Measurements from ENCODE around the gene MVB12B.

The MVB12B gene

DNA sequence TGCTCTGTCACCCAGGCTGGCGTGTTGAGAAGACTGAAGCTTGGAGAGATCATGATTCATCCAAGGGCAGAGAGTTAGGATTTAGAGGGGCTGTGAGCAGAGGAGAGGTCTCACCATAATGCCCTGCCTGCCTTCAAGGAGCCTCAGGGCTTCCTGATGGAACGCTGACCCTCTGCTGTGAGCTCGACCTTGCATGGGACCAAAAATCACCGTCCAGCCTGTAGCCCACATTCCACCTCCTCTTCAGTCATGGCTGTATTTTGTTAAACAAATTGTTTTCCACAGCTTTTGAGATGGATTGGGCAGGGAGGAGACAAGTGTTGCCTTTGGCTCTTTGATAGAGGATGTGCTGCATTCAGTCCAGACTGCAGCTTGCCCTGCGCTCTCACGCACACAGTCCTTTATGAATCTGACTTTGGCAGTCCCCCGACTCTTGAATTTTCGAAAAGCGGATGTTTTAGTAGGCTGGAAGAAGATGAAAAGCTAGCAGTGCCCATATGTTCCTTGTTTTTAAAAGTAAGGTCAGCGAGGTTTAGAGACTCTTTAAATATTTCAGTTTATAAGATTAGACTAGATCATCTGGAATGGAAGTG is 79.5 kb downstream of the MVB12B start:
- no peaks in the 10 kb centered on the region for H3K27me3 ChIP-seq (ENCODE audit: control insufficient read depth, insufficient read depth, low read length, poor library complexity, severe bottlenecking)
- H3K27ac ChIP-seq (ENCODE audit: insufficient read depth, low read depth, low read length, poor library complexity, severe bottlenecking) = no peak overlapping the region
- no peaks in the 10 kb centered on the region for H3K9me3 ChIP-seq (ENCODE audit: control insufficient read depth, low read length)
- H3K4me3 ChIP-seq (ENCODE audit: insufficient read depth, low read depth, low read length) = no peak overlapping the region
- H3K36me3 ChIP-seq (ENCODE audit: control insufficient read depth, insufficient read depth, low read length) = no peaks in the 10 kb centered on the region
- WGBS, 2 experiments = 89 to 91% methylated on average over 10 of the region's 10 CpGs
- H3K4me1 ChIP-seq (ENCODE audit: control insufficient read depth, insufficient read depth, low read length) = no peaks in the 10 kb centered on the region

DNA sequence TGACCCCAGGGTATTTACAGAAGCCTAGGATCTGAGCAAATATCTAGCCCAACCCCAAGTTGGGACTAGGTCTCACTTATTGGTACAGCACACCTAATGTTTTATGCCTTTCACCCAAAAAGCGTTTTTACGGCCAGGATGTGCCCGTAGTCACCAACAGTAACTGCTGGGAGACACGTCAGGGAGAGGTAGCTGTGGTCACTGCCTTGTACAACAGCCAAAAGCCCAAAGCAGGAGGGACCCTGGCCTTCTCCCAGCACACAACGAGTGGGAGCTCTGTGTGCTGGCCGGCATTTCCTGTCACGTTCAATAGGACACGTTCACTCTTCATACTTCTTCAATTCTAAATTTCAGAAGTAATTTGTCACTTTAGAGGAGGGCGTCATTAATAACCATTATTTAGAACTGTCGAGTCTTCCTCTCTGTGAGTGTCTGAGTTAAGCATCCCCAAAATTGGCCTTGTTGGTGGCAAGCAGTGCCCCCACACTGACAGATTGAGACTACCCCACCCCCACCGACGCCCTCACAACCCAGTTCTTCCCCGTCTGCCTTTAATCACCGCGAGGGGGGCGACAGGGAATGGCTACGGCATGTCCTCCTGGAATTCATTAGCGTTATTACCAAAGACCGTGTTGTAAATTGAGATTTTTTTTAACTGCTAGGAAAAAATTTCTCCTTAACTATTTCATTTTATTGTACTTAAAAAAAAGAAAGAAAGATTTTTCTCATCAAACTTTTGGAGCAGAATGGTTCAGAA is 80.7 kb downstream of the MVB12B start:
- no peaks in the 10 kb centered on the region for H3K36me3 ChIP-seq (ENCODE audit: control insufficient read depth, insufficient read depth, low read length)
- no peaks in the 10 kb centered on the region for H3K27me3 ChIP-seq (ENCODE audit: control insufficient read depth, insufficient read depth, low read length, poor library complexity, severe bottlenecking)
- H3K4me3 ChIP-seq (ENCODE audit: insufficient read depth, low read depth, low read length) = no peak overlapping the region
- H3K9me3 ChIP-seq (ENCODE audit: control insufficient read depth, low read length) = no peaks in the 10 kb centered on the region
- no peak overlapping the region for H3K27ac ChIP-seq (ENCODE audit: insufficient read depth, low read depth, low read length, poor library complexity, severe bottlenecking)
- H3K4me1 ChIP-seq (ENCODE audit: control insufficient read depth, insufficient read depth, low read length) = no peaks in the 10 kb centered on the region
- WGBS, 2 experiments = 80 to 83% methylated on average over 15 to 19 of the region's 19 CpGs

DNA sequence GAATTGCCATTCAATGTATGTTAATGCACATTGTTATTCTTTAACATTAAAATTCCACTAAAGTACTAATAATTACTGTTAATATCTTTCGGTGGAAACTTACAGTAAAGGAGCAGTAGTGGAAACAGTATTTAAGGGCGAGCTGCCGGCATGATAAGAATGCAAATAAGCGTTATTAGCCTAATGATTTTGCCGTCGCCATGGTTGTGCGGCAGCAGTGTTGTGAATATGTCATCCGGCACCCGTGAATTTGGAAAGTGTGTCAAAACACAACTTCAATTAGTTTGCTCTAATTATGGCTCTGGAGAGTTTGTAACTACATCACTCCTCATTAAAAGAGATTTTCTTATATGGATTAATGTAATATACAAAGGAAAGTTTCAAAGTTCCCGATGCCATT is 81.4 kb downstream of the MVB12B start:
- no peak overlapping the region for H3K27ac ChIP-seq (ENCODE audit: insufficient read depth, low read depth, low read length, poor library complexity, severe bottlenecking)
- 93% methylated on average over 10 of the region's 10 CpGs for WGBS, 2 experiments
- H3K27me3 ChIP-seq (ENCODE audit: control insufficient read depth, insufficient read depth, low read length, poor library complexity, severe bottlenecking) = no peaks in the 10 kb centered on the region

GRCh38 chr9:126410229-126410628 is 83.6 kb downstream of the MVB12B start:
- H3K36me3 ChIP-seq (ENCODE audit: control insufficient read depth, insufficient read depth, low read length) = no peaks in the 10 kb centered on the region
- H3K27me3 ChIP-seq (ENCODE audit: control insufficient read depth, insufficient read depth, low read length, poor library complexity, severe bottlenecking) = no peaks in the 10 kb centered on the region
- no peak overlapping the region for H3K4me3 ChIP-seq (ENCODE audit: insufficient read depth, low read depth, low read length)
- WGBS, 2 experiments = 90 to 94% methylated on average over 4 of the region's 4 CpGs
- H3K4me1 ChIP-seq (ENCODE audit: control insufficient read depth, insufficient read depth, low read length) = no peaks in the 10 kb centered on the region
- no peaks in the 10 kb centered on the region for H3K9me3 ChIP-seq (ENCODE audit: control insufficient read depth, low read length)
- H3K27ac ChIP-seq (ENCODE audit: insufficient read depth, low read depth, low read length, poor library complexity, severe bottlenecking) = no peak overlapping the region

More for the DNA sequence above, 81.4 kb downstream of the MVB12B start:
- Histone ChIP-seq H3K9me3 (ENCODE audit: control insufficient read depth, low read length) (no peaks in the 10 kb centered on the region), H3K4me3 (ENCODE audit: insufficient read depth, low read depth, low read length) (no peak overlapping the region), H3K36me3 (ENCODE audit: control insufficient read depth, insufficient read depth, low read length) (no peaks in the 10 kb centered on the region), H3K4me1 (ENCODE audit: control insufficient read depth, insufficient read depth, low read length) (no peaks in the 10 kb centered on the region)

DNA sequence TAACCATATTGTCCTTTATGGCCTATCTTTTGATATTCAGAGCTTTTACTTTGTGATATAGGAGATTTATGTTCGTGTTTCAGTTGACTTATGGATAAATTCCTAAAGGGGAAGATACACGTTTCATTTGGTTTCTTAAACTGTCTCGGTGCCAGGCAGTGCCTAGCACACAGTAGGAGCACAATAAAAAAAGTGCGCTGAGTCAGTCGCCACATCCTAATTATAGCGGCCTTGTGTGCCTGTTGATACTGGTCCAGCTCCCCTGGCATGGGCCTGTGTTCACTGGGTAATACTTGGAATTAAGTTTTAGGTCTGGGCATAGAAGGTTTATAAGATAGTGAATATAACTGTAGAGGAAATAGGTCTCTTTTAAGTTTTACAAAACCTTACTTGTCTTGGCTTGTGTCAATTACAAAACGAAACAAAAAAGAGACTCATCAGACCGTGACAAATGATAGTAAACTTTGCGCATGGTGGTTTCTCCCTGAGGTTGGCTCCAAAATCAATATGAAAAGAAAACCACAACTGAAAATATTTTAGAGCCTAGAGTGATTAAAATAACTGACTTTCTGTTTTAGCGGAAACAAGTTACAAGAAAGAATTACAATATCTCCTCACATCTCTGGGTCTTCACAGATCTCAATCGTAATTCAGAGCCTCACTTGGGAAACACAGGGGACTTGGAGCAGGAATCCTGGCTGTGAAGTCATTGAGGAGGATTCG is 84.8 kb downstream of the MVB12B start:
- Histone ChIP-seq H3K27me3 (ENCODE audit: control insufficient read depth, insufficient read depth, low read length, poor library complexity, severe bottlenecking) (no peaks in the 10 kb centered on the region), H3K9me3 (ENCODE audit: control insufficient read depth, low read length) (no peaks in the 10 kb centered on the region), H3K36me3 (ENCODE audit: control insufficient read depth, insufficient read depth, low read length) (no peaks in the 10 kb centered on the region), H3K4me1 (ENCODE audit: control insufficient read depth, insufficient read depth, low read length) (no peaks in the 10 kb centered on the region), H3K27ac (ENCODE audit: insufficient read depth, low read depth, low read length, poor library complexity, severe bottlenecking) (no peak overlapping the region), H3K4me3 (ENCODE audit: insufficient read depth, low read depth, low read length) (no peak overlapping the region)
- WGBS, 2 experiments = 97% methylated on average over 12 of the region's 12 CpGs

GRCh38 chr9:126411948-126412284 is 85.3 kb downstream of the MVB12B start:
- H3K27ac ChIP-seq (ENCODE audit: insufficient read depth, low read depth, low read length, poor library complexity, severe bottlenecking) = no peak overlapping the region
- WGBS, 2 experiments = 94 to 95% methylated on average over 6 of the region's 6 CpGs
- H3K4me1 ChIP-seq (ENCODE audit: control insufficient read depth, insufficient read depth, low read length) = no peaks in the 10 kb centered on the region
- H3K27me3 ChIP-seq (ENCODE audit: control insufficient read depth, insufficient read depth, low read length, poor library complexity, severe bottlenecking) = no peaks in the 10 kb centered on the region
- no peaks in the 10 kb centered on the region for H3K36me3 ChIP-seq (ENCODE audit: control insufficient read depth, insufficient read depth, low read length)
- no peaks in the 10 kb centered on the region for H3K9me3 ChIP-seq (ENCODE audit: control insufficient read depth, low read length)
- no peak overlapping the region for H3K4me3 ChIP-seq (ENCODE audit: insufficient read depth, low read depth, low read length)

DNA sequence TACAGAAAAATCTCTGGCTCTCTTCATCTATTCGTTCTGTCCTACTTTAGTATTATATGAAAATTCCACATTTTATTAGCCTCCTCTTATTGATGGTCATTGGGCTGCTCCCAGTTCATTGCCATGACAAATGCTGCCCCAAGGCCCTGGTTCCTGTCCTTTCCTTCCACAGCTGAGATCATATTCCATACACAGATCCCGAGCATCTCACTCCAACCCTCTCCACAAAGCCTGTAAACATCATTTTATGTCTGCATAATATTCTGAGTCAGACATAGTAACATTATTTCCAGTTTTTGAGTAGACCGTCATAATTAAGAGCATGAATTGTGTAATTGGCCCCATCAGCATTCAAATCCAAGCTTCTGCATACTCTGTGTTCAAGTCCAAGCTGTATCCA is 86.3 kb downstream of the MVB12B start:
- Histone ChIP-seq H3K27ac (ENCODE audit: insufficient read depth, low read depth, low read length, poor library complexity, severe bottlenecking) (no peak overlapping the region), H3K27me3 (ENCODE audit: control insufficient read depth, insufficient read depth, low read length, poor library complexity, severe bottlenecking) (no peaks in the 10 kb centered on the region), H3K4me1 (ENCODE audit: control insufficient read depth, insufficient read depth, low read length) (peaks cover 4% of the 10 kb centered on the region), H3K4me3 (ENCODE audit: insufficient read depth, low read depth, low read length) (no peak overlapping the region), H3K9me3 (ENCODE audit: control insufficient read depth, low read length) (no peaks in the 10 kb centered on the region), H3K36me3 (ENCODE audit: control insufficient read depth, insufficient read depth, low read length) (no peaks in the 10 kb centered on the region)
- 90 to 93% methylated on average over 3 of the region's 3 CpGs for WGBS, 2 experiments

- Histone ChIP-seq H3K27ac (ENCODE audit: insufficient read depth, low read depth, low read length, poor library complexity, severe bottlenecking) (no peak overlapping the region), H3K4me1 (ENCODE audit: control insufficient read depth, insufficient read depth, low read length) (peaks cover 4% of the 10 kb centered on the region), H3K27me3 (ENCODE audit: control insufficient read depth, insufficient read depth, low read length, poor library complexity, severe bottlenecking) (no peaks in the 10 kb centered on the region), H3K9me3 (ENCODE audit: control insufficient read depth, low read length) (no peaks in the 10 kb centered on the region), H3K36me3 (ENCODE audit: control insufficient read depth, insufficient read depth, low read length) (no peaks in the 10 kb centered on the region), H3K4me3 (ENCODE audit: insufficient read depth, low read depth, low read length) (no peak overlapping the region)
- 92% methylated on average over 6 to 7 of the region's 7 CpGs for WGBS, 2 experiments
Measured at GRCh38 chr9:126413391-126414068, 86.9 kb downstream of the MVB12B start.

- H3K9me3 ChIP-seq (ENCODE audit: control insufficient read depth, low read length) = no peaks in the 10 kb centered on the region
- H3K36me3 ChIP-seq (ENCODE audit: control insufficient read depth, insufficient read depth, low read length) = no peaks in the 10 kb centered on the region
- no peaks in the 10 kb centered on the region for H3K27me3 ChIP-seq (ENCODE audit: control insufficient read depth, insufficient read depth, low read length, poor library complexity, severe bottlenecking)
- H3K4me3 ChIP-seq (ENCODE audit: insufficient read depth, low read depth, low read length) = no peak overlapping the region
- H3K4me1 ChIP-seq (ENCODE audit: control insufficient read depth, insufficient read depth, low read length) = peaks cover 4% of the 10 kb centered on the region
- H3K27ac ChIP-seq (ENCODE audit: insufficient read depth, low read depth, low read length, poor library complexity, severe bottlenecking) = no peak overlapping the region
- WGBS, 2 experiments = 89% methylated on average over 16 of the region's 16 CpGs
Measured at GRCh38 chr9:126415741-126416370, 89.2 kb downstream of the MVB12B start.

- peaks cover 13% of the 10 kb centered on the region for H3K4me1 ChIP-seq (ENCODE audit: control insufficient read depth, insufficient read depth, low read length)
- no peak overlapping the region for H3K4me3 ChIP-seq (ENCODE audit: insufficient read depth, low read depth, low read length)
- no peaks in the 10 kb centered on the region for H3K27me3 ChIP-seq (ENCODE audit: control insufficient read depth, insufficient read depth, low read length, poor library complexity, severe bottlenecking)
- no peaks in the 10 kb centered on the region for H3K9me3 ChIP-seq (ENCODE audit: control insufficient read depth, low read length)
- no peak overlapping the region for H3K27ac ChIP-seq (ENCODE audit: insufficient read depth, low read depth, low read length, poor library complexity, severe bottlenecking)
- no peaks in the 10 kb centered on the region for H3K36me3 ChIP-seq (ENCODE audit: control insufficient read depth, insufficient read depth, low read length)
Measured at GRCh38 chr9:126417043-126417442, 90.4 kb downstream of the MVB12B start.
